ENCODE results near the gene PHACTR1.

DNA sequence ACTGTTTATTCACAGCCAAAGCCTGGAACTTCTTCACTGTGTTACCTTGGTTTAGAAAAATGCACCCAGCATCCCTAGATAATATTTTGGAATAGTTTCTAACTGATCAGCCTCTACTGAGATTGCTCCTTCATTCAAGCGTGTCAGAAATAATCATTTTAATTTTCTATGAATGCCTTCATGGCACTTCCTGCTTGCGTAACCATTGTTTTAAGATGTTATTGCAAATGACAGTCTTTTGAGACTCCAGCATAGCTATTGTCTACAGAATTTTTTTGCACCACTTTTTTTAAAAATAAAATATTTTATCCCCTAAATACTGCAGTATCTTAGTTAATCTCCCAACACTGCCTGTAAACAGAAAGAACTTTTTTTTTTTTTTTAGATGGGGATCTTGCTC lies 213.1 kb downstream of the PHACTR1 start:
- TF ChIP-seq, protein P1, sequence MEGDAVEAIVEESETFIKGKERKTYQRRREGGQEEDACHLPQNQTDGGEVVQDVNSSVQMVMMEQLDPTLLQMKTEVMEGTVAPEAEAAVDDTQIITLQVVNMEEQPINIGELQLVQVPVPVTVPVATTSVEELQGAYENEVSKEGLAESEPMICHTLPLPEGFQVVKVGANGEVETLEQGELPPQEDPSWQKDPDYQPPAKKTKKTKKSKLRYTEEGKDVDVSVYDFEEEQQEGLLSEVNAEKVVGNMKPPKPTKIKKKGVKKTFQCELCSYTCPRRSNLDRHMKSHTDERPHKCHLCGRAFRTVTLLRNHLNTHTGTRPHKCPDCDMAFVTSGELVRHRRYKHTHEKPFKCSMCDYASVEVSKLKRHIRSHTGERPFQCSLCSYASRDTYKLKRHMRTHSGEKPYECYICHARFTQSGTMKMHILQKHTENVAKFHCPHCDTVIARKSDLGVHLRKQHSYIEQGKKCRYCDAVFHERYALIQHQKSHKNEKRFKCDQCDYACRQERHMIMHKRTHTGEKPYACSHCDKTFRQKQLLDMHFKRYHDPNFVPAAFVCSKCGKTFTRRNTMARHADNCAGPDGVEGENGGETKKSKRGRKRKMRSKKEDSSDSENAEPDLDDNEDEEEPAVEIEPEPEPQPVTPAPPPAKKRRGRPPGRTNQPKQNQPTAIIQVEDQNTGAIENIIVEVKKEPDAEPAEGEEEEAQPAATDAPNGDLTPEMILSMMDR (IDR thresholded peaks at IDR 0.05): no peak
- TF ChIP-seq POLR2A (IDR thresholded peaks at IDR 0.05): no peak
